H9 (cell line): Measurements from ENCODE around the gene GPC6. TPM values are rescaled to one million over a fixed set of nuclear protein-coding genes. Genes with fewer than 3 reads are reported as not detected.

Source experiments
- DNase-seq: peaks from one replicate; pipeline ENCODE4 v3.0.0-alpha.2; 2017
- H2AFZ ChIP-seq: one replicate; pipeline ENCODE4 v1.6.1; 2013; ENCODE audit warnings: mild to moderate bottlenecking, low read length, control low read depth, moderate library complexity
- H2AK5ac ChIP-seq: 2 replicates; pipeline ENCODE4 v1.6.1; 2013; ENCODE audit warnings: low read length, control low read depth, mixed read lengths; ENCODE audit not compliant: insufficient read length
- H2BK120ac ChIP-seq: one replicate; pipeline ENCODE4 v1.6.1; 2013; ENCODE audit warnings: low read depth, mild to moderate bottlenecking, low read length, control low read depth, inconsistent platforms; ENCODE audit not compliant: poor library complexity, severe bottlenecking
- H2BK12ac ChIP-seq: 2 replicates; pipeline ENCODE4 v1.6.1; 2013; ENCODE audit warnings: low read length, control low read depth, mixed read lengths, low read depth; ENCODE audit not compliant: insufficient read length
- H2BK15ac ChIP-seq: 2 replicates; pipeline ENCODE4 v1.6.1; 2013; ENCODE audit warnings: low read depth, low read length, control low read depth
- H2BK20ac ChIP-seq: one replicate; pipeline ENCODE4 v1.6.1; 2013; ENCODE audit warnings: low read depth, mild to moderate bottlenecking, low read length, control low read depth, inconsistent platforms; ENCODE audit not compliant: poor library complexity, severe bottlenecking
- H2BK5ac ChIP-seq: 2 replicates; pipeline ENCODE4 v1.6.1; 2013; ENCODE audit warnings: low read length, control low read depth, mixed read lengths; ENCODE audit not compliant: insufficient read length
- H3K14ac ChIP-seq: 2 replicates; pipeline ENCODE4 v1.6.1; 2013; ENCODE audit warnings: low read length, control low read depth; ENCODE audit not compliant: insufficient read depth
- H3K18ac ChIP-seq: 2 replicates; pipeline ENCODE4 v1.6.1; 2013; ENCODE audit warnings: low read depth, mild to moderate bottlenecking, mixed read lengths, low read length, control low read depth; ENCODE audit not compliant: insufficient read length
- H3K23ac ChIP-seq: 2 replicates; pipeline ENCODE4 v1.6.1; 2013; ENCODE audit warnings: low read length, control low read depth, mixed read lengths, low read depth; ENCODE audit not compliant: insufficient read length
- H3K23me2 ChIP-seq: 2 replicates; pipeline ENCODE4 v1.6.1; 2013; ENCODE audit warnings: low read depth, mild to moderate bottlenecking, mixed read lengths, low read length, control low read depth; ENCODE audit not compliant: insufficient read length, poor library complexity, severe bottlenecking
- H3K27ac ChIP-seq: 2 replicates; pipeline ENCODE4 v1.5.1; 2013; ENCODE audit warnings: low read length, control low read depth, mixed read lengths, low read depth; ENCODE audit not compliant: insufficient read length
- H3K27me3 ChIP-seq: 2 replicates; pipeline ENCODE4 v1.6.1; 2013; ENCODE audit warnings: low read length, control low read depth, inconsistent platforms; ENCODE audit not compliant: insufficient read depth
- H3K4ac ChIP-seq: 2 replicates; pipeline ENCODE4 v1.6.1; 2013; ENCODE audit warnings: low read depth, mild to moderate bottlenecking, control low read depth, inconsistent platforms, low read length, moderate library complexity
- H3K4me1 ChIP-seq: 2 replicates; pipeline ENCODE4 v1.6.1; 2013; ENCODE audit warnings: low read length, control low read depth, inconsistent platforms; ENCODE audit not compliant: insufficient read depth
- H3K4me2 ChIP-seq: 2 replicates; pipeline ENCODE4 v1.6.1; 2013; ENCODE audit warnings: low read length, control low read depth, mixed read lengths; ENCODE audit not compliant: insufficient read length, insufficient read depth
- H3K56ac ChIP-seq: 2 replicates; pipeline ENCODE4 v1.6.1; 2013; ENCODE audit warnings: low read depth, mild to moderate bottlenecking, mixed read lengths, low read length, control low read depth; ENCODE audit not compliant: insufficient read length
- H3K79me1 ChIP-seq: 2 replicates; pipeline ENCODE4 v1.6.1; 2013; ENCODE audit warnings: low read depth, mild to moderate bottlenecking, moderate library complexity, low read length, control low read depth, inconsistent platforms; ENCODE audit not compliant: insufficient read depth, poor library complexity, severe bottlenecking
- H3K79me2 ChIP-seq: 2 replicates; pipeline ENCODE4 v1.6.1; 2013; ENCODE audit warnings: low read length, control low read depth, inconsistent platforms; ENCODE audit not compliant: insufficient read depth
- H3K9ac ChIP-seq: 2 replicates; pipeline ENCODE4 v1.6.1; 2013; ENCODE audit warnings: low read length, control low read depth, mixed read lengths; ENCODE audit not compliant: insufficient read length; ENCODE audit errors: extremely low read depth
- H3K9me3 ChIP-seq: one replicate; pipeline ENCODE4 v1.6.1; 2013; ENCODE audit warnings: low read depth, low read length, inconsistent platforms; ENCODE audit not compliant: control insufficient read depth
- H3T11ph ChIP-seq: one replicate; pipeline ENCODE4 v1.6.1; 2013; ENCODE audit warnings: mild to moderate bottlenecking, low read length, control low read depth, inconsistent platforms
- H4K20me1 ChIP-seq: one replicate; pipeline ENCODE4 v1.6.1; 2013; ENCODE audit not compliant: control insufficient read depth, insufficient read length, insufficient read depth
- H4K5ac ChIP-seq: 2 replicates; pipeline ENCODE4 v1.6.1; 2013; ENCODE audit warnings: low read depth, mild to moderate bottlenecking, mixed read lengths, low read length, control low read depth; ENCODE audit not compliant: insufficient read length
- H4K8ac ChIP-seq: replicated peaks from 2 replicates; pipeline ENCODE4 v1.6.1; 2013; ENCODE audit warnings: low read length, control low read depth, mixed read lengths, low read depth; ENCODE audit not compliant: insufficient read length
- H4K91ac ChIP-seq: 2 replicates; pipeline ENCODE4 v1.6.1; 2013; ENCODE audit warnings: low read depth, mild to moderate bottlenecking, moderate library complexity, mixed read lengths, low read length, control low read depth; ENCODE audit not compliant: insufficient read length
- H3K27ac Mint-ChIP-seq, 3 experiments: 2 replicates in 2 of 3; 3 replicates in 1 of 3; pipeline ENCODE4 v1.8.0; 2020 to 2021; ENCODE audit warnings: mixed read lengths in 3 of 3, mild to moderate bottlenecking in 1 of 3, moderate library complexity in 1 of 3
- H3K27me3 Mint-ChIP-seq: 2 replicates; pipeline ENCODE4 v1.8.0; 2021; ENCODE audit warnings: low read depth, mild to moderate bottlenecking, moderate library complexity, mixed read lengths
- H3K36me3 Mint-ChIP-seq, 3 experiments: 2 replicates in 2 of 3; 3 replicates in 1 of 3; pipeline ENCODE4 v1.8.0; 2020 to 2021; ENCODE audit warnings: low read depth in 3 of 3, mixed read lengths in 3 of 3; ENCODE audit not compliant: insufficient read depth in 1 of 3
- H3K4me1 Mint-ChIP-seq, 2 experiments: 2 replicates each; pipeline ENCODE4 v1.8.0; 2020; ENCODE audit warnings: mixed read lengths in 2 of 2
- H3K4me3 Mint-ChIP-seq, 2 experiments: 2 replicates in 1 of 2; 3 replicates in 1 of 2; pipeline ENCODE4 v1.8.0; 2020 to 2021; ENCODE audit warnings: mild to moderate bottlenecking in 2 of 2, mixed read lengths in 2 of 2, moderate library complexity in 1 of 2
- H3K9me3 Mint-ChIP-seq, 2 experiments: 2 replicates in 1 of 2; 3 replicates in 1 of 2; pipeline ENCODE4 v1.8.0; 2020; ENCODE audit warnings: mild to moderate bottlenecking in 2 of 2, mixed read lengths in 2 of 2, moderate library complexity in 1 of 2
- CTCF ChIP-seq: fragments of 200-600 bp; sonication (generic); conservative IDR thresholded peaks from 3 replicates; pipeline ENCODE4 v1.8.0; 2021; ENCODE audit warnings: antibody characterized with exemption, mild to moderate bottlenecking
- WGBS: extraction: QIAGEN DNeasy Blood & Tissue Kit; methylation state at CpG from one replicate; pipeline ENCODE4 v1.1.7; 2013; ENCODE audit warnings: missing lambda C conversion rate, low lambda C conversion rate, mixed read lengths; ENCODE audit not compliant: insufficient read length; ENCODE audit errors: extremely low coverage; 5-methylcytosine and 5-hydroxymethylcytosine counted together
- total RNA-seq: library from RNA; stranded (reverse); gene quantifications from 2 replicates; pipeline ENCODE4 v1.2.1, GENCODE V29; 2021

GPC6 gene
- total RNA-seq, 1 experiment from 2014 or later: 15.6 TPM

- no peak overlapping the region for H2AFZ ChIP-seq
- no peak for DNase-seq
- H2BK12ac ChIP-seq: no peak overlapping the region
- WGBS: no CpG with 5 or more reads among the region's 2 CpGs
- no peak overlapping the region for H4K8ac ChIP-seq
- no peaks in the 10 kb centered on the region for H3K79me1 ChIP-seq
- no peak overlapping the region for H3K9ac ChIP-seq
- no peak for TF ChIP-seq CTCF
- H4K5ac ChIP-seq: no peak overlapping the region
- H3K9me3 ChIP-seq: no peaks in the 10 kb centered on the region
- no peaks in the 10 kb centered on the region for H3K27me3 ChIP-seq
- Mint-ChIP-seq H3K9me3 (no peaks in the 10 kb centered on the region), H3K4me1 (no peaks in the 10 kb centered on the region), H3K4me3 (no peak overlapping the region), H3K27ac (no peak overlapping the region), H3K36me3 (no peaks in the 10 kb centered on the region), H3K27me3 (no peaks in the 10 kb centered on the region)
- H2BK120ac ChIP-seq: no peak overlapping the region
- no peaks in the 10 kb centered on the region for H3K23me2 ChIP-seq
- H3K23ac ChIP-seq: no peak overlapping the region
- no peak overlapping the region for H3K4me2 ChIP-seq
- H2BK5ac ChIP-seq: no peak overlapping the region
- H3K14ac ChIP-seq: no peak overlapping the region
- no peak overlapping the region for H3K27ac ChIP-seq
- no peak overlapping the region for H3K4ac ChIP-seq
- no peaks in the 10 kb centered on the region for H3K4me1 ChIP-seq
- no peak overlapping the region for H2BK20ac ChIP-seq
- H3K18ac ChIP-seq: no peak overlapping the region
- H4K20me1 ChIP-seq: no peaks in the 10 kb centered on the region
- H4K91ac ChIP-seq: no peak overlapping the region
- H2AK5ac ChIP-seq: no peak overlapping the region
- no peak overlapping the region for H3T11ph ChIP-seq
- H3K56ac ChIP-seq: no peak overlapping the region
- no peaks in the 10 kb centered on the region for H3K79me2 ChIP-seq
- no peak overlapping the region for H2BK15ac ChIP-seq
Observed at GRCh38 chr13:94455414-94455813, 1228.8 kb downstream of the GPC6 start.
